MM.1S (cell line): Measurements from ENCODE around the gene ARHGEF11.

Experiments
- EZH2 ChIP-seq: fragments of 300-600 bp; sonication (generic); optimal IDR thresholded peaks from 2 replicates; pipeline ENCODE3; 2017; ENCODE audit warnings: low read depth, mild to moderate bottlenecking, antibody characterized with exemption, low read length, mixed read lengths
- EZH2phosphoT487 ChIP-seq: fragments of 300-600 bp; sonication (generic); IDR thresholded peaks from 2 replicates; pipeline ENCODE4 v1.6.1; 2018; ENCODE audit warnings: antibody characterized with exemption, low read length
- TF ChIP-seq, protein P1 (sequence below): fragments of 300-600 bp; sonication (generic); IDR thresholded peaks from 2 replicates; pipeline ENCODE4 v1.5.1; 2016; ENCODE audit warnings: antibody characterized with exemption, low read length, mixed read lengths

GRCh38 chr1:157032303-157032702, 13.2 kb downstream of the ARHGEF11 start:
- TF ChIP-seq, protein P1, sequence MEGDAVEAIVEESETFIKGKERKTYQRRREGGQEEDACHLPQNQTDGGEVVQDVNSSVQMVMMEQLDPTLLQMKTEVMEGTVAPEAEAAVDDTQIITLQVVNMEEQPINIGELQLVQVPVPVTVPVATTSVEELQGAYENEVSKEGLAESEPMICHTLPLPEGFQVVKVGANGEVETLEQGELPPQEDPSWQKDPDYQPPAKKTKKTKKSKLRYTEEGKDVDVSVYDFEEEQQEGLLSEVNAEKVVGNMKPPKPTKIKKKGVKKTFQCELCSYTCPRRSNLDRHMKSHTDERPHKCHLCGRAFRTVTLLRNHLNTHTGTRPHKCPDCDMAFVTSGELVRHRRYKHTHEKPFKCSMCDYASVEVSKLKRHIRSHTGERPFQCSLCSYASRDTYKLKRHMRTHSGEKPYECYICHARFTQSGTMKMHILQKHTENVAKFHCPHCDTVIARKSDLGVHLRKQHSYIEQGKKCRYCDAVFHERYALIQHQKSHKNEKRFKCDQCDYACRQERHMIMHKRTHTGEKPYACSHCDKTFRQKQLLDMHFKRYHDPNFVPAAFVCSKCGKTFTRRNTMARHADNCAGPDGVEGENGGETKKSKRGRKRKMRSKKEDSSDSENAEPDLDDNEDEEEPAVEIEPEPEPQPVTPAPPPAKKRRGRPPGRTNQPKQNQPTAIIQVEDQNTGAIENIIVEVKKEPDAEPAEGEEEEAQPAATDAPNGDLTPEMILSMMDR: no peak
- TF ChIP-seq EZH2 (no peak), EZH2phosphoT487 (no peak)
